ENCODE results near the gene IPO5. TPM values are rescaled to one million over a fixed set of nuclear protein-coding genes. Genes with fewer than 3 reads are reported as not detected.

The IPO5 gene
- polyA plus RNA-seq (ENCODE audit: insufficient read length in 4 of 4): 100 to 1,000 TPM; 151 to 196 (median 178) TPM

DNA sequence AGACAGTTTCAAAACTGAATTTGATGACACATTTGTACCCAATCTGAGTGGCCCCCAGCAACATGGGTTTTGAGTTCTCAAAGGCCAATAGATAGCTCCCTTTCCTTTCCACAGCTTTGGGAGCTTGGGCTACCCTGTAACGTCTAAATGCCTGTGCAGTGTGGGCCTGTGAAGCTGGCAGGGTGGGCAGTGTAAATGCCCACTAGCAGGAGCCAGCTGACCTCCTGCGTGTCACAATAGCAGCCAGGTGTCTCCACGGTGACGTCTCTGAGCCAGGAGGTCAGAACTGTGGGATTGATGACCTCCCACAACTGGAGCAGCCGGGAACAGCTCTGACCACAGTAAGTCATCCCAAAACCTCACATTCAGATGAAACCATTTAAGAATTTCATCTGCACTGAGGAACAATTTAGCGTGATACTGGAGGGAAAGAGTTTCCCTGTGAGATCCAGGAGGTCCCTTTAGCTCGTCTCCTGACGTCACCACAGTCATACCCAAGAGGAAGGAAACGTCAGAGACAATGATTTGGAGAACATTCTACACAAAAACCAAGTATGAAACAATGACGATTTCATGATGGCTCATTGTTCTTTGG is at the start of gene IPO5:
Gene IPO5 (plus strand): TSS at position 300 of the 595 bp plus-strand sequence. CDS start 23,022 bp downstream, outside the sequence.
- no peak for DNase-seq (ENCODE audit: low read depth in 4 of 4, low spot score in 3 of 4)

DNA sequence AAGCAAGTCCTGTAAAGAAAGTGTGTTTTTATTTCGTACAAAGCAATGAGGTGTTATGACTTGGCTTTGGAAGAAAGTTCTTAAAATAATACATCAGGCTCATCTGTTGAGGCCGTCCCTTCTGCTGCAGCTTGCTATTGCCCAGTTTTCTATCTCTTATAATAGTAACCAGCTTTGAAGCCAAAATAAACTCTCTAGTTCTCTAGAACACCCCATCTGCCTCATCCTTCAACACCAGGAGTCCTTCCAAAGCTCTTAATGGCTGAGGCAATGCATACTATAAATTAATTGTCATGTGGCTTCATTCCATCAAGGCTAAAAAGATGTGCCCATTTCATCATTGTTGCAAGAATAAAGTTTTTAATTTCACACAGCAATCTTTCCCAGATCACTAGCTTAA is 49.4 kb upstream of the IPO5 start:
- no peak for DNase-seq (ENCODE audit: low read depth in 4 of 4, low spot score in 3 of 4)

DNA sequence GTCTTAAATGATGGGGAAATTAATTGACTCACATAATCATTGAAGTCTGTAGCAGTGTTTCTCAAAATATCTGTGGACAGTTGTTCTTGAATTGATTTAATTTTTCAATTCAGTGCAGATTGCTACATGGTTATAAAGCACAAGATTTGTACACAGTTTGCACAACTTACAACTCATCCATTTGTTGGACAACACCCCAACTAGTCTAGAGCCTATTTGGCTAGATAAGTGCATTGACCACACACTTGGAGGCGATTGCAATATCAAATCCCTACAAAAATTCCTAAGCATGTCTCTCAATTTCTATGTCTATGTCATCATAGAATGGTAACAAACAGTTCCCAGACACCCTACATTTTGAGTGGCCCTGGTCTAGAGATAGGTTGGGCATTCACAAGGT is 48.0 kb upstream of the IPO5 start:
- DNase-seq (ENCODE audit: low read depth in 4 of 4, low spot score in 3 of 4): no peak

DNA sequence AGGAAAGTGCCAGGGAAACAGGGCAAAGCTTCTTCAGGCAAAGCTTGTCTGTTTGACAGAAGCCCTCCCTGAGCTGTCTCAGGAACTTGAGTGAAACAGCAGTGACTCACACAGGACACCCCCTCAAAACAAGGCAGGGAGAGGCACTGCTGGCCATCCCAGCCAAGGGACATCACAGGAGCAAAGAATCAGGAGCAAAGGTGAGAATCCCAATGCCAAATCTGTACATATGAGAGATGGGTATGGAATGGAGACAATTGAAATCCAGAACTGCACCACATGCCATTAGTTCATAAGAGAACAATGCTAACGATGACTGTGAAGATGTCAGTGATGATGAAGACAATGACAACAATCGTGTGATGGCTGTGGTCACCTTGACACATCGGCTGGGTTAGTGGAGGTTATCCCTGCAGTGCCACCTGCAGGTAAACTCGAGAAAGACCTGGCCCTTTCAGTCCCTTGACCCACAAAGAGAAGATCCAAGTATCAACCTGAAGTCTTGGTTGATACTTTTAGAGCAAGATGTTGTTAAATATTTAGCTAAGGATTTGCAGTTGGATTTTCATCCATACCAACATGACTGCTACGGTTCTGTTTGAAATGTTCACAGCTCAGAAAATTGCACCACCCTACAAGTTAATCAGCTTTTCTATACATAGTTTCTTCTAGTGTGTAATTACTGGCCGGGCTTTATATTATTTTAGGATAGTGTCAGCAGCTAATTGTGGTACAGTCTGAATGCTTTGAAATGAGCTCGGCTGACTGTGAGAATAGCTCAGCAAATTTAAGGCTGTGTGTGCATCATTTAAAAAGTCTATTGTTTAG is 42.0 kb upstream of the IPO5 start:
- DNase-seq (ENCODE audit: low read depth in 4 of 4, low spot score in 3 of 4): no peak

DNA sequence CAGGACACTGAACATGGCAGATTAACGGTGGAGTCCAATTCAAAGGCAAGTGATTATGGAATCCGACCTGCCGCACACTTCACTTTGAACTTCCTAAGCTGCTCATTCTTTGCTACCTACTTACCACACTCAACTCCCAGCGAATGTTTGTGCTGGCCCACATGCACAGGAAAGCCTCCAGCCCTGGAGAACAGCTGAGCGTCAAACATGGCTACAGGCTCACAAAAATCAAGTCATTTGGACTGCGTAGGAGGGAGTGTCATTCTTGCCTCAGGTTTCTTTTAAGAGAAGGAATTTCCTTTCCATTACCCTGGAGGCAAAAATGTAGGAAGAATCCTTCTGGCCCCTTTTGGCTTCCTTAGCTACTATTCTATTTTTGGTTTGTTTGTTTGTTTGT is 41.3 kb upstream of the IPO5 start:
- no peak for DNase-seq (ENCODE audit: low read depth in 4 of 4, low spot score in 3 of 4)

DNA sequence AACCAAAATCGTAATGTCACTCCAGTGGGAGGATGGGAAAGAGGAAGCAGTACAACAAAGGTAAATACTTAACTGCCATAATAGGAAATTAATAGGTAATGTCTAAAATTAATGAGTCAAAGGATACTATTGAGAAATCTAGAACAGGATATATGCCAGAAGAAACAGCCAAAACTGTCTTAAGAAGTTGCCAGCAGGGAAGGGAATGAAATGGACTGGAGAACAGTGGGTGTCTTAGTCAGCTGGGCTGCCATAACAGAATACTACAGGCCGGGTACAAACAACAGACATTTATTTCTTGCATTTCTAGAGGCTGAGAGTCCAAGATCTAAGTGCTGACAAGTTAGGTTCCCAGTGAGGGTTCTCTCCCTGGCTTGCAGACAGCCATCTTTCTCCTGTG is 40.3 kb upstream of the IPO5 start:
- DNase-seq (ENCODE audit: low read depth in 4 of 4, low spot score in 3 of 4): no peak

DNA sequence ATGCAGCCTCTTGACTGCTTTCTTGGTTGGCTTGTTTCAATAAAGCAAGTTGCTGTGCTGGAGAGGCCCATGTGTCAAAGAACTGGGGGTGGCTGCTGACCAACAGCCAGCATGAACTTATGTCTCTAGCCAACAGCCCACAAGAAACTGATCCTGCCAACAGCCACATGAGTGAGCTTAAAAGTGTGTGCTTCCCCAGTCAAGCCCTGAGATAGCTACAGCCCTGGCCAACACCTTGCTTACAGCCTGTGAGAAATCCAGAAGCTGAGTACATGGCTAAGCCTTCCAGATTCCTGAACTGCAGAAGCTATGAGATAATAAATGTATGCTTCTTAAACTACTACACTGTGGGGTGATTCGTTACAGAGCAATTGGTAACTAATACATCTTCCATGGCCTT is 38.9 kb upstream of the IPO5 start:
- no peak for DNase-seq (ENCODE audit: low read depth in 4 of 4, low spot score in 3 of 4)

DNA sequence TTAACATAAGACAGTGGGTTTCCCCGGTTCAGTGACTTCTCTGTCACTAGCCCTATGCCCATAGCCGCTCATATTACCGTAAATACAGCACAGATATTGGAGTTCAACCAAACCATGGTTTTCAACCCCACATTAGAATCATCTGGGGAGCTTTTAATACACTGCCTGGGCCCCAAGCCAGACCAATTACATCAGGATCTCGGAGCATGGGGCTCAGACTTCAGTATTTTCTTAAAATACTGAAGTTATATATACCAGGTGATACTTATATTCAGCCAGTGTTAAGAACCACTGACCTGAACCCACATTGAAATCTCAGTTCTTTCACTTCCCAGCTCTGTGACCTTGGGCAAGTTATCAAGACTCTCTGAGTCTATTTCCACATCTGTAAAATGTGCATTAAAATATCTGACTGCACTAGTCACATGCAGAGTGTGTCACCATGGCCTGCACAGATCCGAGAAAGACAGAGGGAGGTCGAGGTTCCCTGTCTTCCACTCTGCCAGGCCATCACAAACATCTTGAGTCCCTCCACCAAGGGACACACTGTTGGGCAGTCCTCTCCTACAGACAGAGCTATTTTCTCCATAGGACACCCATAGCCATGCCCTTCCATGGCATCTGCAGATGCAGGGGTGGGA is 32.2 kb upstream of the IPO5 start:
- DNase-seq (ENCODE audit: low read depth in 4 of 4, low spot score in 3 of 4): no peak

DNA sequence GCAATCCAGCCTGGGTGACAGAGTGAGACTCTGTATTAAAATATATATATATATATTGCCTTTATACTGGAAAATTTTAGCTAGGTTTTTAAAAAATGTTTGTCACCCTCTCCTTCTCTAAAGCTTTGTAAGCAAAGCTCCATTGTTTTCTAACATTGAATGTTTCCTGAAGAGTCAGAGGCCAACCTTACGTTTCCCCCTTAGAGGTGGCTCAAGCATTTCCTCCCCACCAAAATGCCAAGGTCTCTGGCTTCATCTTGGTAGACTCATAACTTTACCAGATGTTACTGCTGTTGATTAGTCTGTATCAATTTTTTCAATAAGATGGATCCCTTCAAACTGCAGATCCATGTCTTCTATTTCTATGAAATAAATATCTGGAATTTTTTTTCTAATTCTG is 25.2 kb upstream of the IPO5 start:
- no peak for DNase-seq (ENCODE audit: low read depth in 4 of 4, low spot score in 3 of 4)

DNA sequence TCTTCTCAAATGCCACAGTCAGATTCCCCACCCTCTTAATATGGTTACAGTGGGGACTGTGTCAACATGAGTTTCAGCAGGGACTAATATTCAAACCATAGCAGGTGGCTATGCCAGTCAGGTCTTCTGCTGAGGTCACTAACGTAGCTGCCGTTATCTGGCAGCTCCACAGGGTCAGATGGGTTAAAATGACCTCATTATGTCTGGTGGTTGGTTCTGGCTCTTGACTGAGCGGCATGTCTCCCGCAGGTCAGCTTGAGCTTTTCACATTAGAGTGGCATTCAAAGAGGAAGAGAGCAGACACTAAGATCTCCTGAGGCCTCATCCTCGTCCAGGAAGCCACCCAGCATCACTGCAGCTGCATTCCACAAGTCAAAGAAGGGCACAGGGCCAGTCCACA is 21.4 kb upstream of the IPO5 start:
- no peak for DNase-seq (ENCODE audit: low read depth in 4 of 4, low spot score in 3 of 4)

DNA sequence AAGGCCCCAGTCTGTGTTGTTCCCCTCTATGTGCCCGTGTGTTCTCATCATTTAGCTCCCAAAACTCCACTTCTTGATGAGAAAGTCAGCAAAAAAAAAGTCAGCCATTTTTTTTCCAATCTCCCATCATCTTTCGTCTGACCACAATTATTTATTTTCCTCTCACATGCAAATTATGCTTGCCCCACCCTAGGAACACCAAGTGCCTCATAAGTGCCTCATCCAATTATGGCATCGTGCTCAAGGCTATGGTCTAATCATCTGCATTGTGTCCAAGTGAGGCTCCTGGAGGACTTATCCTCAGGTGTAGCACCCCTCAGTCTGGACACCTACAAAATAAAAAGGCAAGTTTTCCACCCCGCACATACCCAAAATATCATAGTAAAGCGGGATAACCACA is 20.8 kb upstream of the IPO5 start:
- DNase-seq (ENCODE audit: low read depth in 4 of 4, low spot score in 3 of 4): no peak

DNA sequence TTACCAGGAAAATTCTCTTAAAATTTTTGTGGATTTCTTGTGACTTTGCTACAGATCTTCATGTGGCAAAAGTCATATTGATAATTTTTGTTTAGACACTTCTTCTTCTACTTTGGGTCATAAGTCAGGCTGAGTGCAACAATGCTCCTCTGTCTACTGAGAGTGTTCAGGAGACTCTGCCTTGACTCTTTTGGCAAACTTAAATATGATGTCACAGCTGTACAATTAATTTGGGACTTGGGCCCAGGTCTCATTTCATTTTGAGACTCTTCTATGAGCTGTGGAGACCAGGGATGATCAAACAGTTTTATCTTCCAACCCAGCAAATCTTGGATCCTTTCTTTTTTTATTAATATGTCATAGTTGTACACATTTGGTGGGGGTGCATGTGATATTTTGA is 19.7 kb upstream of the IPO5 start:
- DNase-seq (ENCODE audit: low read depth in 4 of 4, low spot score in 3 of 4): no peak

DNA sequence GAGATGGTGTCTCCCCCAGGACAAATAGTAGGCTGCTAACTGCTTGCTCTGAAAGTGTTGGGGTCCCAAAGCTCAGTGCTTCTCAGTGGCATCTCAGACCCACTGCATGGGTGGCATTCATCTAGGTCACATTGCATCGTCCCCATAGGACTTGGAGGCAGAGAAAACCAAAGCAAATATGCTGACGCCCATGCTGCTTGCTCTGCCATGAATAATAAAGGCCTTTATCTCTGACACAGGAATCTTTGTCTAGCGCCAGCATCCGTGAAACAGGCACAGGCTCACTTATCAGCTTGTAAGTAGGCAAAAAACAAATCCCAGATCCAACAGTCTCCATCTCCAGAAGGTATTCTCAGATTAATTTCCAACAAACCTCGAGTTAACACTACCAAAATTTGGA is 18.9 kb upstream of the IPO5 start:
- no peak for DNase-seq (ENCODE audit: low read depth in 4 of 4, low spot score in 3 of 4)

DNA sequence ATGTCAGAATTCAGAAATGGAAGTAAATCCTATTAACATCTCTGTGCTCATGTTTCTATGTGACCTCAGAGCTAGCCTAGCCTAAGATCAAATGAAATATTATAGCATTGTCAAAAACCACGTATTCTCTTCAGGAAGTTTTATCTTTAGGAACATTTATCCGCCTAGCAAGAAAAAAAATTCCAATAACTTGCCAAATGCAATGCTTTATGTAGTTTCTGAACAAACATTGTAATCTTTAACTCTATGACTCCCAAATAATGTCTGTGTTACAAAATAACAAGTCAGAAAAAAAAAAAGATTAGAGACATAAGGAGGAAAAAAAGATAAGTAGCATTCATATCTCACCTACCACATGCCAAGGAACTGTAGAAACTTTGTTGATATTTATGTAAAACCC is 18.4 kb upstream of the IPO5 start:
- no peak for DNase-seq (ENCODE audit: low read depth in 4 of 4, low spot score in 3 of 4)

DNA sequence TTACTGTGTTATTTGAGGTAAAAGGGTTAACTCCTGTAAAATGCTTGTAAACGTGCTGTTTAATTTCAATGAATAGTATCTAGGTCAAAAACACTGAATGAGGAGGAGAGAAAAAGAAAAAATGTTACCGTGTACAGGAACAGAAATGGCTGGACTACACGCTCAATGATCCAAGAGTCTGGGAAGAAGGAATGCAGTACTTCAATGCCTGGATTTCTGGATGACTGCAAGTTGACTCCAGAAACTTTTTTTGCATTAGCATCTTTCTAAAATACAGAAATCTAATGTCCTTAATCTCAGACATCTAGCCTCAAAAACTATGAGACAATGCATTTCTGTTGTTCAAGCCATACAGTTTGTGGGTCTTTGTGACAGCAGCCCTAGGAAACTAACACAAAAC is 17.4 kb upstream of the IPO5 start:
- no peak for DNase-seq (ENCODE audit: low read depth in 4 of 4, low spot score in 3 of 4)

DNA sequence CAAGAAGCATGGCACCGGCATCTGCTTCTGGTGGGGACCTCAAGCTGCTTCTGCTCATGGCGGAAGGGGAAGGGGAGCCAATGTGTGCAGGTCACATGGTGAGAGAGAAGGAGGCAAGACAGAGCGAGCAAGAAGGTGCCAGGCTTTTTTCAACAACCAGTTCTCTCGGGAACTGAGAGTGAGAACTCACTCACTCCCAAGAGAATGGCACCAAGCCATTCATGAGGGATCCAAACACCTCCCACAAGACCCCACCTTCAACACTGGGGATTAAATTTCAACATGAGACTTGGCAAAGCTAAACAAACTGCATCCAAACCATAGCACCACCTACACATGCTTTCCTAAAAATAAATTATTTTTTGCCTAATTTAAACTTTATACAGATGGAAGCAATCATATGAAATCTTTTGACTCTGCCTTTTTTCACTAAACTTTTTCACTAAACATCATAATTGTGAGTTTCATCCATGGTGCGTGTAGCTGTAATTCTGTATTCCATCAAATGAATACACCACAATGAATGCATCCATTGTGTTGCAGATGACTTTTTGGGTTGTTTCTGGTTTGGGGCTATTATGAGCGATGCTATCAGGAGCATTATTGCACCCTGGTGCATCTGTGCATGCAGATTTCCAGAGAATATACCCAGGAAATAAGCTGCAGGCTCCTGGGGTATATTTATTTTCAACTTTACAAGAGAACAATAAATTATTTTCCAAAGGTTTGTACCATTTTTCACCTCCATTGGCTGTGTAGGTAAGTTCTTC is 14.6 kb upstream of the IPO5 start:
- no peak for DNase-seq (ENCODE audit: low read depth in 4 of 4, low spot score in 3 of 4)

DNA sequence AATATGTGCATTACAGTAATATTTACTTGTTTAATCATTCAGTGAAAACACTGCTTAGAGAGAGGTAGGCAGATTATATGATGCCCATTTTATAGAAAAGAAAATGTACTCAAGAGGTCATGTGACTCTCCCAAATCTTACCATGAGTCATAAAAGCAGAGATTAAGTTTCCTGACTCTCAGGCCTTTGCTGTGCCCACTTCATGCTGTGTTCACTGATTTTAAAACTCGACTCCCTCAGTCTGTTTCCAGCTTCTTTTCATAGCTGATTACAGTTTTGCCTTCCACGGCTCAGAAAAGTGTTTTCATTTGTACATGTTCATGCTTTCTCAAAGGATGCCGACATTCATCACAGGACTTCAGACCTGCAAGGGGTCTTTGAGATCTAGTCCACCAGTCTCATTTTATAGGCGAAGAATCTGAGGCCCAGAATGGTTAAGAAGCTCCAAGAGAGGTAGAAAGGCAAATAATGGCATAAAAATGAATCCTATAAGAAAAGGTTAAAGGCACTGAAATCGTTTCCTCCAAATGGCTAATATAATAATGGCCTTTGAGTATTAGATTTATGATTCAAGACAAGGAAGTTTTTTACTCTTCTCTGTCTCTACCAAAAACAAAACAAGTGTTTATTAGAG is 9.0 kb upstream of the IPO5 start:
- no peak for DNase-seq (ENCODE audit: low read depth in 4 of 4, low spot score in 3 of 4)

DNA sequence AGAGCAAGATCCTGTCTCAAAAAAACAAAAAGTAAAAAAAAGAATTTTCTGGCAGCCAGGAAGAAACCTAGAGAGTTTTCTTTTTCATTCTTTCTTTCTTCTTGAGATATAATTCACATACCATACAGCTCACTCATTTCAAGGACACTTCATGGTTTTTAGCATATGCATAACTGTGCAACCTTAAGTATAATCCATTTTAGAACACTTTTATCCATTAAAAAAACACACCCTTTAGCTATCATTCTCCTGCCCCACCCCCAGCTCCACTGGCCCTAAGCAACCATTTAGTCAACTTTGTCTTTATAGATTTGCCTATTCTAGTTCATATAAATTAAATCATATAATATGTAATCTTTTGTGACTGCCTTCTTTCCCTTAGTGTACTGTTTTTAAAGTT is 8.1 kb upstream of the IPO5 start:
- no peak for DNase-seq (ENCODE audit: low read depth in 4 of 4, low spot score in 3 of 4)

DNA sequence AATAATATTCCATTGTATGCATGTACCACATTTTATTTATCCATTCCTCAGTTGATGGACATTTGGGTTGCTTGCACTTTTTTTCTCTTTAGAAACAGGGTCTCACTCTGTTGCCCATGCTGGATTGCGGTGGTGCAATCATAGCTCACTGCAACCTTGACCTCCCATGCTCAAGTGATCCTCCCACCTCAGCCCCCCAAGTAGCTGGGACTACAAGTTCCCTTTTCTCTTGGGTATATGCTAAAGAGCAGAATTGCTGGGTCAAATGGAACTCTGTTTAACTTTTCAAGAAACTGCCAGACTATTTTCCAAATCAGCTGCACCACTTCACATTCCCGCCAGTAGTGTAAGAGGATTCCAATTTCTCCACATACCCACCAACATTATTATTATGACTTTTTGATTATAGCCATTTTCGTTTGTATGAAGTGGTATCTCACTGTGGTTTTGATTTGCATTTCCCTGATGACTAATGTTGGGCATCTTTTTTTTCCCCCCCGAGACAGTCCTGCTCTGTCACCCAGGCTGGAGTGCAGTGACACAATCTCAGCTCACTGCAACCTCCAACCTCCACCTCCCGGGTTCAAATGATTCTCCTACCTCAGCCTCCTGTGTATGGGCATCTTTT is 7.6 kb upstream of the IPO5 start:
- no peak for DNase-seq (ENCODE audit: low read depth in 4 of 4, low spot score in 3 of 4)

DNA sequence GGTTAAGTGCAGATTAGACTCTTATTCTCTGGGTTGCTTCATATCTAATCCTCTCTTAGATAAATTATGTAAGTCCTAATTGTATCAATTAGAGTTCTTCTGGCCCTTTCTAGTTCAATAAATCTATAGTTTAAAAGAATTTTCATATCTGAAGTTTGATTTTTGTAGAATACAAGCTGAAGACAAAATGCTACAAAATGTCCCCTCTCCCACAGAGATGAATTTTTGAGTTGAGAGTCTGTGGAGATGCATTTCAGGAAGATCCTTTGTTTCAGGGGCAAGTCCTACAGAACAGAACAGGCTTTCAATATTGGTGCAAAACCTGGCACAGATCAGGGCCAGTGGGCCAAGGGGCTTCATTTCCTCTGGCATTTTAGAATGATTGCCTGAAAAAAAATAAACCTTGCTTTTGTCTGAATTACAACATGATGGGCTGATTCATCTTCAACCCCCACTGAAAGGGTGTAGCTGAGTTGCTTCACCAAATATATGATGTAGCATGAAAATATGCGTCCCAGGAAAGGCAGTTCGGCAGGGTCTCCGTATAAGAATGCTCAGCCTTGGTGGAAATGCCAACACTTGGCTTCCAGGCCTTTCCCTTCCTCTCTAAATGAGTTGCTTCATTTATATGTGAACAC is 6.4 kb upstream of the IPO5 start:
- no peak for DNase-seq (ENCODE audit: low read depth in 4 of 4, low spot score in 3 of 4)

Data from left renal pelvis (tissue), 4 donors.